Colonic mucosa (tissue), 4 donors: ENCODE results near the gene RASSF5. TPM values are rescaled to one million over a fixed set of nuclear protein-coding genes. Genes with fewer than 3 reads are reported as not detected.
A peak's percentile ranks its signal among the peaks of the same experiment; 100 is the strongest.

Experiments
- DNase-seq: peaks from one replicate; pipeline ENCODE4 v3.0.0-alpha.2; 2020
- H3K27ac ChIP-seq: fragments of 200-600 bp; one replicate; pipeline ENCODE4 v1.8.0; 2021
- H3K27me3 ChIP-seq: fragments of 200-600 bp; one replicate; pipeline ENCODE4 v1.8.0; 2021
- H3K36me3 ChIP-seq: fragments of 200-600 bp; one replicate; pipeline ENCODE4 v1.8.0; 2021
- H3K4me1 ChIP-seq: fragments of 200-600 bp; one replicate; pipeline ENCODE4 v1.8.0; 2021; ENCODE audit warnings: mild to moderate bottlenecking
- H3K4me3 ChIP-seq: fragments of 200-600 bp; one replicate; pipeline ENCODE4 v1.8.0; 2021
- H3K9ac ChIP-seq, 2 donors: one replicate each; pipeline ENCODE4 v1.7.0; 2013; ENCODE audit warnings: control low read depth in 2 of 2, low read depth in 2 of 2, low read length in 2 of 2
- H3K9me3 ChIP-seq: fragments of 200-600 bp; one replicate; pipeline ENCODE4 v1.8.0; 2021
- intact Hi-C: fragments of 100-400 bp; cut with DNase I; formaldehyde crosslinking; loops from one replicate; pipeline ENCODE4 v1.14.1; 2022
- total RNA-seq, 2 donors: library from RNA; stranded (reverse); fragmentation: NEBNext Ultra II Directional in 1 of 2; extraction: Animal tissue kit (Norgen Biotek cat#: 25700) in 1 of 2; gene quantifications; one replicate each; pipeline ENCODE4 v1.2.1, GENCODE V29; 2021
- TF ChIP-seq, protein P1 (sequence below): fragments of 200-600 bp; IDR thresholded peaks from one replicate; pipeline ENCODE4 v1.8.0; 2022; ENCODE audit warnings: antibody characterized with exemption, mild to moderate bottlenecking
- donor health status: healthy.
- donor health status: DM: no; HTN: no; CAD: no.
- donor health status: DM: no; HTN: no; CAD: no.

RASSF5 gene
- total RNA-seq, 2 donors from 2014 or later = 4.9 to 5.4 TPM

DNA sequence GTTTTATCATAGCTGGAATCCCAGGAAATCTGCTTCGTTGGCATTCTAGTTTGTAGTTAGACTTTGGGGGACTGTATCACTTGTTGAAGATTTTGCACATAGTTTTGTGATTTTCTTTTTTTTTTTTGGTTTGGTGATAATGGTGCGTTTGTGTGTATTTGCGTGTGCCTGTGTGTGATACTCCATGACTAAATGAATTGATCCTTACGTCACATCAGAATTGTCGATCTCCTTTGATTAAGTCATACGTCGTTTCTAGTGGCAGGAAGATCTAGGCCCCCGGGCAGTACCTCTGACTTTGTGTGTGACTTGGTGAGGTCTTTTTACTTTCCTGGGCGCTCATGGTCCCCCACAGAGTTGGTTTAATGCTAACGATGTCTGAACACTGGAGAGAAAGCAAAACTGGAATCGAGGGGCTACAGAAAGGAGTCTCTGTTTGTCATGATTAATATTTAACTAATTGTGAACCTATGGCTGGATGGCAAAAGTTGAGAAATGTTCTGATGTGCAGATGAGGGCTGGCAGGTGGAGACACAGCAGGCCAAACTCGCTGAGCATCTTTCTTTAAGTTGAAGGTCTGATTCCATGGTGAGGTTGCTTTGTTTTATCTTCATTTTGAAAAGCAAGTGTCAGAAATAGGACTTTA lies 2.4 kb downstream of the RASSF5 start:
- no peaks in the 10 kb centered on the region for H3K9me3 ChIP-seq
- H3K4me3 ChIP-seq = no peak overlapping the region
- H3K4me1 ChIP-seq = no peaks in the 10 kb centered on the region
- no peaks in the 10 kb centered on the region for H3K36me3 ChIP-seq
- intact Hi-C loops = no loop called here
- no peak overlapping the region for H3K27ac ChIP-seq
- no peak for DNase-seq
- TF ChIP-seq, protein P1, sequence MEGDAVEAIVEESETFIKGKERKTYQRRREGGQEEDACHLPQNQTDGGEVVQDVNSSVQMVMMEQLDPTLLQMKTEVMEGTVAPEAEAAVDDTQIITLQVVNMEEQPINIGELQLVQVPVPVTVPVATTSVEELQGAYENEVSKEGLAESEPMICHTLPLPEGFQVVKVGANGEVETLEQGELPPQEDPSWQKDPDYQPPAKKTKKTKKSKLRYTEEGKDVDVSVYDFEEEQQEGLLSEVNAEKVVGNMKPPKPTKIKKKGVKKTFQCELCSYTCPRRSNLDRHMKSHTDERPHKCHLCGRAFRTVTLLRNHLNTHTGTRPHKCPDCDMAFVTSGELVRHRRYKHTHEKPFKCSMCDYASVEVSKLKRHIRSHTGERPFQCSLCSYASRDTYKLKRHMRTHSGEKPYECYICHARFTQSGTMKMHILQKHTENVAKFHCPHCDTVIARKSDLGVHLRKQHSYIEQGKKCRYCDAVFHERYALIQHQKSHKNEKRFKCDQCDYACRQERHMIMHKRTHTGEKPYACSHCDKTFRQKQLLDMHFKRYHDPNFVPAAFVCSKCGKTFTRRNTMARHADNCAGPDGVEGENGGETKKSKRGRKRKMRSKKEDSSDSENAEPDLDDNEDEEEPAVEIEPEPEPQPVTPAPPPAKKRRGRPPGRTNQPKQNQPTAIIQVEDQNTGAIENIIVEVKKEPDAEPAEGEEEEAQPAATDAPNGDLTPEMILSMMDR = no peak
- peaks cover 24% of the 10 kb centered on the region for H3K27me3 ChIP-seq
- H3K9ac ChIP-seq = no peak overlapping the region

DNA sequence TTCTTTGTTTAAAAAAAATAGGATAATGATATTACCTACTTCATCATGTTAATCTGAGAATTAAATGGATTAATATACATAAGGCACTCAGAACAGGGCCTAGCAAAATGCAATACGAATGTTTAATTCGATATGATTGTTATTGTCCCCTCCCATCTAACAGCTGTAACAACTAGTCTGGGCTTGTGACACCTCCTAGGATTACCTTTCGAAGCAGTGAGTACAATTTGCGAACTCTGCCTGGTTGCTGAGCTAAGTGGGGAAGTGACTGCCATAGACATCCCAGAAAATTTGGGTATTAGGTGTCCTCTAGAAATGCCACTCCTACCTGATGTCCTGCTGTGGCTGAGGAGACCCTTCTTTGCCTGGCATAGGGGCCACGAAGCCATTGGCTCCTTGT lies 3.0 kb downstream of the RASSF5 start:
- Histone ChIP-seq H3K9ac (no peak overlapping the region), H3K27ac (no peak overlapping the region), H3K9me3 (no peaks in the 10 kb centered on the region), H3K4me3 (no peak overlapping the region), H3K27me3 (peaks cover 24% of the 10 kb centered on the region), H3K36me3 (no peaks in the 10 kb centered on the region), H3K4me1 (no peaks in the 10 kb centered on the region)
- DNase-seq = no peak
- TF ChIP-seq, protein P1 = no peak
- intact Hi-C loops = no loop called here

- no peak overlapping the region for H3K27ac ChIP-seq
- intact Hi-C loops = no loop called here
- H3K36me3 ChIP-seq = no peaks in the 10 kb centered on the region
- no peak for DNase-seq
- no peaks in the 10 kb centered on the region for H3K4me1 ChIP-seq
- TF ChIP-seq, protein P1 = no peak
- peaks cover 24% of the 10 kb centered on the region for H3K27me3 ChIP-seq
- no peak overlapping the region for H3K4me3 ChIP-seq
- no peak overlapping the region for H3K9ac ChIP-seq
- H3K9me3 ChIP-seq = no peaks in the 10 kb centered on the region
Measured at GRCh38 chr1:206511362-206512057, 4.2 kb downstream of the RASSF5 start.

GRCh38 chr1:206512058-206512850 lies 4.9 kb downstream of the RASSF5 start:
- H3K27ac ChIP-seq = no peak overlapping the region
- DNase-seq = no peak
- H3K36me3 ChIP-seq = no peaks in the 10 kb centered on the region
- TF ChIP-seq, protein P1 = no peak
- H3K9me3 ChIP-seq = no peaks in the 10 kb centered on the region
- peaks cover 20% of the 10 kb centered on the region for H3K27me3 ChIP-seq
- H3K9ac ChIP-seq = peak overlapping the region in 1 of 2 donors; percentile 24
- H3K4me1 ChIP-seq = no peaks in the 10 kb centered on the region
- H3K4me3 ChIP-seq = no peak overlapping the region
- intact Hi-C loops = no loop called here

DNA sequence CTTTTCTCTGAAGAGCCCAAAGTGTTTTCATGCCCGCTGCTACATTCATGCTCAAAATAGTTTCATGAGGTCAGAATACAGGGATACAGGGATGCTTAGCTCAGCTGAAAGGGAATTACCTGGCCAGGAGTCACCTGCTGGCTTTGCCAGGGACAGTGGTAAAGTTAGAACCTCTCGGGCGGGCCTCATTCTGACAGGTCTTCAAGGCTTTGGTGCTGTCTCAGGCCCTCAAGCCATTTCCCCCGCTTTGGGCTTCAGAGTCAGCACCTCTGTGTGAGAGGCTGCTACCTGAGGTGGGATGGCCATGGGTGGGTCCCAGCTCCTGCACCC lies 5.5 kb downstream of the RASSF5 start:
- no peaks in the 10 kb centered on the region for H3K36me3 ChIP-seq
- H3K27me3 ChIP-seq = peaks cover 15% of the 10 kb centered on the region
- intact Hi-C loops = no loop called here
- DNase-seq = no peak
- TF ChIP-seq, protein P1 = no peak
- no peak overlapping the region for H3K27ac ChIP-seq
- no peaks in the 10 kb centered on the region for H3K4me1 ChIP-seq
- H3K9me3 ChIP-seq = no peaks in the 10 kb centered on the region
- no peak overlapping the region for H3K4me3 ChIP-seq
- H3K9ac ChIP-seq = no peak overlapping the region
